Posterior cingulate gyrus (tissue), 11 donors: ENCODE results near the gene EFR3B.
"Not testable (repeated sequence)": the region's sequence is repeated elsewhere in the genome, so short reads cannot be mapped to it uniquely, and the experiment has no call there.

Experiments
- DNase-seq, 10 donors: peaks; one replicate each; pipeline versions ENCODE4 v3.0.0 to v3.0.0-alpha.2; 2020 to 2021; ENCODE audit warnings: mixed read lengths in 3 of 10
- intact Hi-C: fragments of 100-400 bp; cut with DNase I; formaldehyde crosslinking; loops from one replicate; pipeline ENCODE4 v1.15.1; 2023

EFR3B gene, protein sequence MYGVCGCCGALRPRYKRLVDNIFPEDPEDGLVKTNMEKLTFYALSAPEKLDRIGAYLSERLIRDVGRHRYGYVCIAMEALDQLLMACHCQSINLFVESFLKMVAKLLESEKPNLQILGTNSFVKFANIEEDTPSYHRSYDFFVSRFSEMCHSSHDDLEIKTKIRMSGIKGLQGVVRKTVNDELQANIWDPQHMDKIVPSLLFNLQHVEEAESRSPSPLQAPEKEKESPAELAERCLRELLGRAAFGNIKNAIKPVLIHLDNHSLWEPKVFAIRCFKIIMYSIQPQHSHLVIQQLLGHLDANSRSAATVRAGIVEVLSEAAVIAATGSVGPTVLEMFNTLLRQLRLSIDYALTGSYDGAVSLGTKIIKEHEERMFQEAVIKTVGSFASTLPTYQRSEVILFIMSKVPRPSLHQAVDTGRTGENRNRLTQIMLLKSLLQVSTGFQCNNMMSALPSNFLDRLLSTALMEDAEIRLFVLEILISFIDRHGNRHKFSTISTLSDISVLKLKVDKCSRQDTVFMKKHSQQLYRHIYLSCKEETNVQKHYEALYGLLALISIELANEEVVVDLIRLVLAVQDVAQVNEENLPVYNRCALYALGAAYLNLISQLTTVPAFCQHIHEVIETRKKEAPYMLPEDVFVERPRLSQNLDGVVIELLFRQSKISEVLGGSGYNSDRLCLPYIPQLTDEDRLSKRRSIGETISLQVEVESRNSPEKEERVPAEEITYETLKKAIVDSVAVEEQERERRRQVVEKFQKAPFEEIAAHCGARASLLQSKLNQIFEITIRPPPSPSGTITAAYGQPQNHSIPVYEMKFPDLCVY

DNA sequence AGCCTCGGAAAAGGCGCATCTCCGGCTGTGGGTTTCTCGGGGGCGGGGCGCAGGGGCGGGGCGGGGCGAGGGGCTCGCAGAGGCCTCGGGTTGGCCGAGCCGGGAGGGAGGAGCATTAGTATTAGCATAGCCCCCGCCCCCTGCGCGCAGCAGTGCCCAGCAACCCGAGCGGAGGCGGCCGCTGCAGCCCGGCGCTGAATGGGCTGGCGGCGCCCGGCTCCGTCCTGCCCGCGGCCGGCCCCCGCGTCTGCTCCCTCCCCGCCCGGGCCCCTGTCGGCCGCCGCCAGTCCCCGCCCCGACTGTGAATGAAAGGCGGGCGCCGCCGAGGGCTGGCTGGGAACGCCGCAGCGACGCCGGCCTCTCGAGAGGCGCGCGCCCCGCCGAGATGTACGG, at the start of gene EFR3B:
Gene EFR3B, plus strand, starts transcription at position 149 of the 393 bp plus-strand sequence. Its CDS starts 237 bp downstream, at position 386.
- peak; percentile 90 to 99 (median 95) for DNase-seq
- intact Hi-C loops: loop anchor here (1.0 to 5.0 kb wide), 3 partner anchors 21 to 87 kb away; no protein-coding TSS in a partner anchor

DNA sequence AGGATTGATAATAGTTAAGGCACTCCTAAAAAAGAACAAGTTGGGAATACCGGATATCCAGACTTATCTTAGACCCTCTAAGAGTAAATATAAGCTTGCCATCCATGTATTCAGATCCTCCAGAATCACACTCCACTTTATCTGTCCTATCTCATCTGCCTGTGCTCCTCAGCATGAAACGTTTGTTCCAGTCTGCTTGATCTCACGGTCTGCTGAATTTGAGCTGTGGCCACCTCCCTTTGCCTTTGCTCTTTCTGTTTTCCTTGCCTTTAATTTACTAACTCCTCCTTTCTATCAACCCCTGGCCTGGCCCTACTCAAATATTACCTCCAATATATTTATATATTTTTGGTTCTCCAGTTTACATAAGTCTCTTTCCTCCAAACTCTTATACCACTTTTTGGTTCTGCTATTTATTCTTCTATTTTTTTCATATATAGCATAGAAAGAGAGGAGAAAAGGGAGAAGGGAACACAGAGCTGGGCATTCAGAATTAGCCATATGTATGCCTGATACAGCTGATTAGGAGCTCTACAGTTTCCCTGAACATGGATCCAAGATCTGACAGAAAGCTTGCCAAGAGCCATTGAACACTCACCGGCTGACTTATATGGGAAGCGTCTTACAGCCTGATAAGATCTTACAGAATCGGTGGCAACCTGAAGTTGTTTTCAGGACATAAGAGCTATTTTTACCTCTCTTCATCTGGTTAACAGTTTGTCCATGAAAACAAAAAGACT, 48.3 kb upstream of the EFR3B start:
- intact Hi-C loops: no loop called here
- no peak for DNase-seq

DNA sequence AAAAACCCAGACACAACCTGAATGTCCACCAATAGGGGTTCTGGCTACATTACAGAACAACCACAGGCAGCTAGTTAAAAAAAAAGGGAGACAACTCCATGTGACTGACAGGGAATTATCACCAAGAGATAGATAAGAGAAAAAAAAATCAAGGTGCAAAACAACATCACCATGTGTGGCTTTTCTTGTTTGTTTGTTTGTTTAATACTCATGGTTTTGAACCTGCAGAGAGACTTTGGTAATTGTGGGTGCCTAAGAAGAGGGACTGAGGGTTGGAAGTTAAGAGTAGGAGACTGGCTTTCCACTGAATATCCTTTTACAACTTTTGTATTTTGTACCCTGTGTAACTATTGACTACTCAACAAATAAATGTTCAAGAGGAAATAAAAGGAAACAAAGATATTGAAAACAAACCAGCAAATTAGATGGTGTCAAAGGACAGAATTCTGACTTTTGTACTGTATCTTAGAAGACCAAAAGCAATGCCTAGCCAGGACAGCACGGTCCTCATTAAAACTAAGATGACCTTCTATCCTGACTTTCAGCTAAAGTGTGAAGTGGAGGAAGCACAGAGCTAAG, 47.6 kb upstream of the EFR3B start:
- DNase-seq: no peak
- intact Hi-C loops: no loop called here

DNA sequence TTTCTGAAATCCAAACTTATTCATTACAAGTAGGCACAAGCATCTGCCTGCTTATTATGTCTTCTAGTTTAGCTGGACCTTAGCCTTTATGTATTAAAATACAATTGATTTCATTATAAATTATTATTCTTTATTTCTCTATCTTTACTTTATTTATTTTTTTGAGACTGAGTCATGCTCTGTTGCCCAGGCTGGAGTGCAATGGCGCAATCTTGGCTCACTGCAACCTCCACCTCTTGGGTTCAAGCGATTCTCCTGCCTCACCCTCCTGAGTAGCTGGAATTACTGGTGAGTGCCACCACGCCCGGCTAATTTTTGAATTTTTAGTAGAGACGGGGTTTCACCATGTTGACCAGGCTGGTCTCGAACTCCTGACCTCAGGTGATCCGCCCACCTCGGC, 42.8 kb upstream of the EFR3B start:
- DNase-seq, intact Hi-C loops: not testable (repeated sequence)

DNA sequence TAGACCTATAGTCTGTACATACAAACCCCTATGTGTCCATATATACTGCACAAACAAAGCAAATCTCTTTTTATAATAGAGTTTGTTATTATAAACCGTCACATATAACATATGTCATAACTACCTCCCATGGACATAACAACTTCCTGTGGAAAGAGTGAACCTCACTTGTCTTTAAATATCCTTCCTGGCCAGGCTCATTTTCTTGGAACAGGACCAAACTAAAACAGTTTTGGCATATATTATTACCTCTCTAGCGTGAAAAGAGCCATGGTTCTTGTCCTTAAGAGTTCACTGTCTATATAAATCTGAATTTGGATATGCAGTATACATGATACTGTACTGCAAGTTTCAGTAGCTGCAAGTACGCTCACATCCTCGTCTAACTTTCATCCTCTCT, 41.8 kb upstream of the EFR3B start:
- intact Hi-C loops: no loop called here
- DNase-seq: no peak

DNA sequence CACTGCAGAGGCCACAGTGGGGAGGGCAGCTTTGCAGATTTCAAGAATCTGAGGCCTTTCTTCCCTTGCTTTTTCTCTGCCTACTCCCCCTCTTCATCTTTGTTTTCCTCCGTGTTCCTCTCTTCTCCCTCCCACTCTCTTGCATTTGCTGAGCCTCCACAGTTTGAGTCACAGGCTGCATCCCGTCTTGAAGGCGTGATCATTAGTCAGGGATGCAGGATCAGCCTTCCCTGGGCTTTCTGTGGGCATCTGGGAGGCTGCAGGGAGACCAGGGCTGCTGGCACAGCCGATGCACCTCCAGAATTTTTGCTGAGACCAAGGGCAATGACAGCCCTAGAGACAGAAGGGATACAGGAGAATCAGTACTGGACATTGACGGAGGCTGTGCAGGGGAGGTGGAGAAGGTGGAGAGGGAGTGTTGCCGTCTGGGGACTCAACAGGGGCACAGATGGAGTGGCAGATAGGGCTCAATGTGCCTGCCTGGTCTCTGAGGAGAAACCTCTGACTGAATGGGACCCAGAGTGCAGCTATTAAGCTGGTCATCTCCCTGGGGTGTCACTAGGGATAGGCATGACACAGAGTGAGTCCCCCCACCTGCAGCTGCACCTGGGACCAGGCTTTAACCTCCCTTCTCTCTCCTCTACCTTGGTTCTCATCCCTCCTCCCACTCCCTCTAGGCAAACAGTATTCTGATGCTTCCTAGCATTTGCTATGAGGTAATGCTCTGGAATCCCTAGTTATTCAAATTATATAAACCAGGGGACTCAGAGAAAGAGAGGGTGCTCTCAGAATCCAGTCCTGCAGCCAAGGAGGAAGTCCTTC, 41.2 kb upstream of the EFR3B start:
- intact Hi-C loops: no loop called here
- peak in 8 of 10 donors; percentile 29 to 89 (median 52) for DNase-seq

DNA sequence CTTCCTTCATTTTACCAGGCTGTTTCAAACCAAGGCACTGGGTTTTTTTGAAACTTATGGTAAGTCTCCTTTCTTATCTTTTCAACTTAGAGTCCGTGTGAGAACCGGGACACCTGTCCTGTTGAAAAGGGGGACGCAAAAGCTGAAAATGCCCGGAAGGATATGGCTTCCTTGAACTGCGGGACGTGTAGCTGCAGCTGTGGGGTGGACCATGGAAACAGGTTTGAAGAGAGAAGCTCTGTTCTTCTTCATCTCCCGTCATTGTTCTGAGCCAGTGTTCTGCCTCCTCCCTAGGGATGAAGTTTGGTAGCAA, 40.6 kb upstream of the EFR3B start:
- intact Hi-C loops: no loop called here
- no peak for DNase-seq

DNA sequence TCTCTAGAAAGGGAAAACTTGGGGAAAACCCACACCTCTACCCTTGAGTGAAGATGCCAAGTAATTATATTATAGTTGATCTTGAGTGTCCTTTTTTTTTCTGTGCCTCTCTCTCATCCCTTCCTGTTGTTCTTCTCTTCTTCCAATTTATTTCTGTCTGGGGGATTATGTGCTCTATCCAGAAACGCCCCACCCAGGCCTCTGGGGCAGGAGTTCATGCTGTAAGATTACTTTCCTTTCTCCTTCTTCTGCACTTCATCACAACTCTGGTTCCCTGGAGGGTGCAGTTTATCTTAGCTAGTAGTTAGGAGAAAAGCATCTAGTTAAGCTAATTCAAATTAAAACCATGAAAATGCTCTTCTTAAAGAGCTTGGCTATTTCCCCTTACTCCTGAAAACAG, 39.8 kb upstream of the EFR3B start:
- intact Hi-C loops: no loop called here
- DNase-seq: no peak

DNA sequence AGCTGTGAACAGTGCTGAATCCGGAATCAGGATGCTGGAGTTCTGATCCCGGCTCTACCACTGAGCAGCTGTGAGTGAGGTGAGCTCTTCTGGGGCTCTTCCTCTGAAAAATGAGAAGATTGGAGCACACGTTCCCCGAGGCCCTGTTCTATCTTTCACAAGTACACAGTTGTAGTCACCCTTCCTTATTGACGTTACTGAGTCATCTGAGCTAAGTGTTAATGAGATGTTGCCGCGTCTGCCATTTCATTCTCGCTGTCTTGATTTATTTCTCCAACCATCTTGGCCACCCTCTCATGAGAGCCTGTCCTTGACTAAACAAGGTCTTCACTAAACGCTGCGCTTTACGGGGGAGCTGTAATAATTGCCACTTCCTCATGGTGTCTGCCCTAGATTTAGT, 31.9 kb upstream of the EFR3B start:
- intact Hi-C loops: no loop called here
- no peak for DNase-seq

DNA sequence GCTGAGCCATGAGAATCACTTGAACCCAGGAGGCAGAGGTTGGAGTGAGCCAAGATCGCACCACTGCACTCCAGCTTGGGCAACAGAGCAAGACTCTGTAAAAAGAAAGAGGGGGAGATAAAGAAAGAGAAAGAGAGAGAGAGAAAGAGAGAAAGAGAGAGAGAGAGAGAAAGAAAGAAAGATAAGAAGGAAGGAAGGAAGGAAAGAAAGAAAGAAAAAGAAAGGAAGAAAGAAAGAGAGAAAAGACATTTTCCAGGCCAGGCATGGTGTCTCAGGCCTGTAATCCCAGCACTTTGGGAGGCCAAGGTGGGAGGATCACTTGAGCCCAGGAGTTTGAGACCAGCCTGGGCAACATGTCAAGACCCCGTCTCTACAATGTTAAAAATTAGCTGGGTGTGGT, 30.5 kb upstream of the EFR3B start:
- intact Hi-C loops, DNase-seq: not testable (repeated sequence)

DNA sequence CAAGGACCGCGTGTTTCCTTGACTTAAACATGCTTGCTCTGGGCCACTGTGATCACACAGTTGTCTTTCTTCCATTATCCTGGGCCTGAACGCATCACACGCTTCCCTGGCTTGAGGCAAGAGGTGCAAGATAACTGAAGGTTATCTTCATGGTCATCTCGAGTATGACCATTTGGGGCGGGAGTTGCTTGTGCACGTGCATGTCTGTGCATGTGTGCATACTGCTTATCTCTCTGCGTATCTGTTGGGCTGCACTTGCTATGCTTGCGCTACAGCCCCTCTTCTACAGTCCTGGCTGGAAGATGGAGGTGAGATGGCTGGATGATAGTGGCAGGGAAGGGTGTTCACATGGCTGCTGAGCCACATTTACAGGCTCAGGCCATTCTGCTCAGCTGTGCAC, 27.2 kb upstream of the EFR3B start:
- intact Hi-C loops: no loop called here
- no peak for DNase-seq

DNA sequence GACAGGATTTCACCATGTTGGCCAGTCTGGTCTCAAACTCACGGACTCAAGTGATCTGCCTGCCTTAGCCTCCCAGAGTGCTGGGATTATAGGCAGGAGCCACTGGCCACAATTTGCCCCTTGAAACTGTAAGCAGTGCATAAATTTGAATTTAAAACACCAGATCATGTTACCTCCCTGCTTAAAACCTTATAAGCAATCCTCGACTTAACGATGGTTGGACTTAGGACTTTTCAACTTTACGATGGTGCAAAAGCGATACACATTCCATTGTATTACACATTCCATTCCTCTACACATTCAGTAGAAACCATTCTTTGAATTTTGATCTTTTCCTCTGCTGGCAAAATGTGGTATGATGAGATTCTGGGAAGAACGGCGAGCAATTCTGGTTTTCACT, 23.2 kb upstream of the EFR3B start:
- DNase-seq: no peak
- intact Hi-C loops: no loop called here

DNA sequence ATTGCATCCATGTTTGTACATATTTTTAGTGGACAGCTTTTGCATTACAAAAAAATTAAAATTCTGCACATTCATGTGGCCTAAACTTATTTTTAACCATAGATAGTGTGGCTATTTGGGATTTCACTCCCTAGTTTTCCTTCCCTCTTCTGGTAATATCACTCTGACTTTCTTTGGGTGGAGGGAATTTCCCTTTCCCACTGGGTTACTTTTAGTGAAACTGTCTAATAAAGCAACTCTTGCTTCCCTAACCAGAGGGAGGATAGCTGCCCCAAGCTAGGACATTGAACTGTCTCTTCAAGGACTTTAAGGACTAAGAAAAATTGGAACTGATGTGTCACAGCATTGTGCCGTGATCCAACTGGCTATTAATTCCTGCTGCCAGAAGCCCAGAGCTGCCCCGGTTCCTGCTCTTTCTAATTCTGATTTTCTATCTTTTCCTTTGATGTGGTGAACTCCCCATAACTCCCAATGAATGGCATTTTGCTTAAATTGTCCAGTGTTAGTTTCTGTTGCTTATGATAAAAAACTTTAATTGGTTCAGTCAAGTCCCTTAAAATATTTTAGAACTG, 20.0 kb upstream of the EFR3B start:
- intact Hi-C loops: no loop called here
- DNase-seq: no peak

DNA sequence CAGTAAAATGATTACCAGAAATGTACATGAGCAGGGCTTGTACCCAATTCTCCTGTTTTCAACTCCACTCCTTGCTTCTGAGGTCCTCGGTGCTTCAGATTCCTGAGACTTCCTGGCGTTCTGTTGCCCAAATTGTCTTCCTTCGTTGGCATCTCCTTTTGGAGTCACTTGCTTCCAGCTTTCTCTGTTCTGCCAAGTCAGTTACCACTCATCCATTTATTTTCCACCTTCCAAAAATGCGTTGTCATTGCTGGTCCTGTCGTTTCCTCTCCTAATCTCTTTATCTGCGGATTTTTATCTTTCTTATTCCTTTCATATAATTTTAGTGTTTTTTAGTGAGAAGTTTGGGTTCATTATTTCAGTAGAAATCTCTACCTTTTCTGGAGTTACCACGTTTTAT, 18.5 kb upstream of the EFR3B start:
- DNase-seq: no peak
- intact Hi-C loops: no loop called here

DNA sequence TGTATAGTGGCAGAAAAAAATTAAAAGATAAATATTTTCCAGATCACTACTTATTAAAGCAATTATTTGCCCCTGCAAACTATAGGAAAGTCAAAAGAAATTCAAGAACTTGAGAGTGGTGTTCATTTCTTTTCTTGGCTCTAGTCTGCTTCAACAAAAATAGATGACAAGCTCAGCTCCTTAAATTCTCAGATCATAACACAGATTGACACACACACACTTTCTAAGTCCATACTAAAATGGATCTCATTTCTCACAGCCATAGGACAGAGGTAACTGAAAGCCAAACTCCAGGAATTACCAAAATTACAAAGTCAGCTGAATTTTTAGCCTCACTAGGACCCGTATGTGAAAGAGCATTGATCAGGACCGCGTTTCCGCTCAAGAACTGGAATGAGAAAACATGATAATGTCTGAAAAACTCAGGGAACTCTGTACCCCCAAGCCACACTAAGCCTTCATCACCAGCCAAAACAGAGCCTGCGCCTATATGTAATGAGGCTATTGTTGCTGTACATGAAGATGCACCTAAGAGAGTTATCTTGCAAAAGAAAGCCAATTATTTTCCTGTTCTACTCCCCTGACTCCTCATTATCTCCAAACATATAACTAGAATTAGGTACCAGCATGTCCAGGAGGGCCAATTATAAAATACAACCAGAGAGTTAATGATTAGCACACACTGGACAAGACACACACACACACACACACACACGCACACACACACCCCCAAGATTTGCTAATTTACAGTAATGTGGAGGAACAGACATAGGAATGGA, 16.5 kb upstream of the EFR3B start:
- no peak for DNase-seq

DNA sequence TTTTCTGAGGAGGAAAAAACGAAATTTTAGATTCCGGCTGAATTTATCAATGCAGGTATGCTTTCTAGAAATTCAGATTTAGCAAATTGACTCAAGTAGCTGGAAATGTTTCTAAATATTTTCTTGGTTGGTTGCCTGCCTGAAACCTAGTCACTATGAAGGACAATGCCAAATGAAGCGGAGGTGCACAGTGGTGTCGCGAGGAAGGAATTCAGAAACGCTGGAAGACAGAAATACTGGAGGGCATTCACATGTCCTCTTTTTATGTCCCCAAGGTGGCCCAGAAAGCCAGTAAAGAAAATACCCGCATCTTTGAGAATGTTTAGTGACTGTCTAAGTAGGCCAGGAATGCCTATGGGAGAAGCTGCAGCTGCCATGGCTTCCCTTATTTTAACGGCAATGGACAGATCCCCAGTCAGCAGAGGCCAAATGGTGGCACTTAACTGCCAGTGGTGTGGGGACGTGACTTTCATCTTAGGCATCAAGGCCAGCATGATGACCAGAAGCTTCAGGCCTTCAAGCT, 15.8 kb upstream of the EFR3B start:
- DNase-seq: no peak
- intact Hi-C loops: no loop called here

More for the DNA sequence above, 16.5 kb upstream of the EFR3B start:
- intact Hi-C loops: no loop called here

DNA sequence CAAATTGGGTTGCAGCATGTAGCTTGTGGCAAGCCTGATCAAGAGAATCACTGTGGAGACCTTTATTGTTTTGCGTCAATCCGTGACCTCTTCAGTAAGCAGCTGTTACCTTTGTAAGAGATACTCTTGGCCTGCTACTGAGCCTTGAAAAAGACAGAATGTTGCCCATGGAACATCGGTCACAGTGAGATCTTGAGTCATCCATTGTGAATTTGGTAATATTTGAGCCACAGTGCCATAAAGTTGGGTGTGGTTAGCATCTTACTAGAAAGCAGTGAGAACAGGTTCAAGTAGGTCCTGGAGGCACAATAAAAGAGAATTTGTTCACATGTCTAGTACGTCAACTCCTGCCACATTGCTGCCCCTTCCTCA, 12.7 kb upstream of the EFR3B start:
- no peak for DNase-seq
- intact Hi-C loops: no loop called here

DNA sequence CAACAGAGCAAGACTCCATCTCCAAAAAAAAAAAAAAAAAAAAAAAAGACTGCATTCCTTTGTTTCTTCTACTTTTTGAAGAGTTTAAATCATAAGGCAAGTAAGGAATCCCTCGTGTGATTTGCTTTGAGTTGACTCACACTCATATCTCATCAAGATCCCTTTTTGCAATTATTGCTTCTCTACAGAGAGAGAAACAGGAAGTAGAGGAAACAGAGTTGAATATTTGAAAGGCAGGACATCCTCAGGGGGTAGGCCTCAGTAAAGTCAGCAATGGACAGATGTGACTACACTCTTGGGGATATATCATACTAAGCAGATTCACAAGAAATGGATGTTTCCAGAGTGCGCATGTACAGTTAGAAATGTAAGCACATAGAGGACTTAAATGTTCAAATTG, 11.2 kb upstream of the EFR3B start:
- no peak for DNase-seq
- intact Hi-C loops: no loop called here

DNA sequence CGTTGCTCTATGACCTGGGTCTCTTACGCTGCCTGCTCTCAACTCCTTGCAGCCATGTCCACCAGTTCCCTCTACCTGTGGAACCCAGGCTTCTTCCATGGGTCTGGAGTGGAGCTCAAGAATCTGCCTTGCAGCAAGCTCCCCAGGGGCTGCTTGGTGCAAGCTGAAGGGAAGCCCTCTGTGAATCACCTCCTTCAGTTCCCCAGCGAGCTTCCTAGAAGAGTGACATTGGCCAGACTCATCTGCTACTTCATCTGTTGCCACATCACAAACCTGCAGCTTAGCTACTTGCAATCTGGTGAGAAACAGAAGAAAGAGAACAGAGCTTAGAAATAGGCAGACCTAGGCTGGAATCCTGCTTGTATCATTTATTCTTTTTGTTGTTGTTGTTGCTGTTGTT, 9.8 kb upstream of the EFR3B start:
- intact Hi-C loops: no loop called here
- no peak for DNase-seq
